Measurements from ENCODE around the gene RHOBTB3.

- TF ChIP-seq CTCF (IDR thresholded peaks at IDR 0.05; ENCODE audit: insufficient read depth, low read depth, low read length): no peak
- TF ChIP-seq EZH2 (IDR thresholded peaks at IDR 0.05; ENCODE audit: insufficient read depth, low read length): no peak
Measured at GRCh38 chr5:95738072-95738471, 6.9 kb downstream of the RHOBTB3 start.

Measured in astrocyte (in vitro differentiated cells and primary cell).